Keratinocyte (primary cell): Measurements from ENCODE around the gene C11orf58. TPM values are rescaled to one million over a fixed set of nuclear protein-coding genes. Genes with fewer than 3 reads are reported as not detected.

Experiments used
- DNase-seq: peaks from one replicate; pipeline ENCODE4 v3.0.0-alpha.2; 2011; ENCODE audit warnings: low read depth, missing footprints, low spot score
- FAIRE-seq: peaks from 2 replicates; lab custom pipeline; 2011; peaks lifted over from hg19 to GRCh38; lab: Jason Lieb, UNC
- H2AFZ ChIP-seq: 2 replicates; pipeline ENCODE4 v1.6.0; 2012; ENCODE audit warnings: low read length, control low read depth, inconsistent platforms; ENCODE audit not compliant: control insufficient read depth
- H3K27ac ChIP-seq: 2 replicates; pipeline ENCODE4 v1.5.1; 2011; ENCODE audit warnings: low read length; ENCODE audit not compliant: control insufficient read depth, insufficient read depth
- H3K27me3 ChIP-seq: 3 replicates; pipeline ENCODE4 v1.6.0; 2011; ENCODE audit warnings: low read length; ENCODE audit not compliant: control insufficient read depth, insufficient read depth; ENCODE audit errors: extremely low read depth
- H3K36me3 ChIP-seq, 2 experiments: 2 replicates in 1 of 2; 3 replicates in 1 of 2; pipeline ENCODE4 v1.5.1; 2011; ENCODE audit warnings: low read length in 2 of 2, mild to moderate bottlenecking in 1 of 2; ENCODE audit not compliant: control insufficient read depth in 2 of 2, insufficient read depth in 2 of 2; ENCODE audit errors: extremely low read depth in 1 of 2
- H3K4me1 ChIP-seq: 3 replicates; pipeline ENCODE4 v1.5.1; 2011; ENCODE audit warnings: low read length; ENCODE audit not compliant: control insufficient read depth, insufficient read depth; ENCODE audit errors: extremely low read depth
- H3K4me2 ChIP-seq: 3 replicates; pipeline ENCODE4 v1.6.0; 2011; ENCODE audit warnings: low read depth, low read length; ENCODE audit not compliant: control insufficient read depth, insufficient read depth; ENCODE audit errors: extremely low read depth
- H3K4me3 ChIP-seq, 3 experiments: fragments of 200-600 bp in 1 of 3; sonication (generic) in 1 of 3; 2 replicates in 2 of 3; 3 replicates in 1 of 3; pipeline ENCODE4 v1.5.1; 2011 to 2016; ENCODE audit warnings: low read length in 3 of 3, mild to moderate bottlenecking in 3 of 3, control low read depth in 2 of 3, inconsistent platforms in 1 of 3, low read depth in 1 of 3, mixed read lengths in 1 of 3, mixed run types in 1 of 3, moderate library complexity in 1 of 3; ENCODE audit not compliant: control insufficient read depth in 2 of 3, insufficient read depth in 2 of 3; ENCODE audit errors: extremely low read depth in 1 of 3
- H3K79me2 ChIP-seq: 2 replicates; pipeline ENCODE4 v1.6.0; 2012; ENCODE audit warnings: low read length; ENCODE audit not compliant: control insufficient read depth, insufficient read depth
- H3K9ac ChIP-seq: 3 replicates; pipeline ENCODE4 v1.6.0; 2011; ENCODE audit warnings: low read length; ENCODE audit not compliant: control insufficient read depth, insufficient read depth; ENCODE audit errors: extremely low read depth
- H3K9me1 ChIP-seq: 3 replicates; pipeline ENCODE4 v1.6.0; 2011; ENCODE audit warnings: low read length; ENCODE audit not compliant: control insufficient read depth, insufficient read depth; ENCODE audit errors: extremely low read depth
- H3K9me3 ChIP-seq: 2 replicates; pipeline ENCODE4 v1.5.1; 2012; ENCODE audit warnings: low read depth, low read length; ENCODE audit not compliant: control insufficient read depth
- H4K20me1 ChIP-seq: 3 replicates; pipeline ENCODE4 v1.6.0; 2011; ENCODE audit warnings: low read length; ENCODE audit not compliant: control insufficient read depth, insufficient read depth; ENCODE audit errors: extremely low read depth
- CTCF ChIP-seq, 3 experiments: IDR thresholded peaks in 1 of 3; conservative IDR thresholded peaks in 1 of 3; optimal IDR thresholded peaks in 1 of 3; 2 replicates in 2 of 3; 3 replicates in 1 of 3; pipeline versions ENCODE3 to v1.5.1; 2011; ENCODE audit warnings: low read length in 3 of 3, mild to moderate bottlenecking in 3 of 3, moderate library complexity in 2 of 3, control low read depth in 1 of 3, inconsistent platforms in 1 of 3; ENCODE audit not compliant: insufficient read depth in 2 of 3; ENCODE audit errors: extremely low read depth in 1 of 3
- EZH2 ChIP-seq: IDR thresholded peaks from one replicate; pipeline ENCODE4 v1.6.1; 2012; ENCODE audit warnings: inconsistent platforms, mild to moderate bottlenecking, low read length, moderate library complexity
- dilution Hi-C: fragments of 300-500 bp; cut with MboI; formaldehyde crosslinking; loops from one replicate; pipeline ENCODE4 v1.7.0; 2020; ENCODE audit warnings: low sequenced_read_pairs; ENCODE audit not compliant: extremely low pct_ligation_motif_present
- polyA minus RNA-seq, 3 experiments: library from RNA; depleted of rRNA, polyadenylated mRNA; stranded (reverse); fragments of >200 nt; gene quantifications; 1 replicate in 1 of 3; 2 replicates in 1 of 3; 3 replicates in 1 of 3; pipeline ENCODE4 v1.2.3, GENCODE V29; 2011
- polyA plus RNA-seq, 5 experiments: library from polyadenylated mRNA; depleted of rRNA in 3 of 5; stranded (reverse) in 3 of 5; stranded (forward) in 1 of 5; unstranded in 1 of 5; fragments of >200 nt; gene quantifications; 1 replicate in 1 of 5; 2 replicates in 3 of 5; 3 replicates in 1 of 5; pipeline versions ENCODE4 v1.2.1 to v1.2.3, GENCODE V29; 2011 to 2012; ENCODE audit warnings: missing spikeins in 2 of 5, low read depth in 1 of 5, low replicate concordance in 1 of 5

C11orf58 gene
- polyA plus RNA-seq (96.5 to 166 TPM (median 135 TPM) in 3 replicates), polyA minus RNA-seq (16.6 to 60.4 TPM (median 29.0 TPM) in 3 replicates)
- polyA plus RNA-seq (2011; ENCODE audit: low read depth) = 359 TPM
- polyA plus RNA-seq (2011; cell fraction: cytosol; rRNA removed) = 90.9 and 97.6 TPM in 2 replicates
- polyA plus RNA-seq (2011; cell fraction: nucleus; rRNA removed) = 52.0 and 112 TPM in 2 replicates
- 170 and 188 TPM in 2 replicates for polyA plus RNA-seq (2012; ENCODE audit: low replicate concordance)
- 123 TPM for polyA minus RNA-seq (2011; cell fraction: cytosol; rRNA and poly(A)+ RNA removed)
- polyA minus RNA-seq (2011; cell fraction: nucleus; rRNA and poly(A)+ RNA removed) = 22.5 and 39.7 TPM in 2 replicates

GRCh38 chr11:16738193-16738946, at the start of gene C11orf58:
TSS of gene C11orf58 (plus strand) at chr11:16738647. CDS start at chr11:16738779, 132 bp downstream.
- Histone ChIP-seq H3K27ac (peak within 1 kb of the TSS; percentile 99), H3K9ac (peak within 1 kb of the TSS; percentile 98), H4K20me1 (peaks cover 4% of the 10 kb centered on the region), H3K27me3 (no peaks in the 10 kb centered on the region), H3K9me3 (no peaks in the 10 kb centered on the region), H3K36me3 (peaks cover 2 to 3% of the 10 kb centered on the region in 2 experiments), H3K79me2 (peaks cover 49% of the 10 kb centered on the region), H3K4me2 (peak within 1 kb of the TSS; percentile 97), H2AFZ (peak within 1 kb of the TSS; percentile 99), H3K4me1 (peaks cover 10% of the 10 kb centered on the region), H3K9me1 (no peaks in the 10 kb centered on the region), H3K4me3 (peak within 1 kb of the TSS; percentile 75 to 100 (median 93))
- FAIRE-seq (peak; percentile 72), DNase-seq (peak; percentile 79)
- TF ChIP-seq EZH2 (no peak), CTCF (optimal IDR thresholded peaks at IDR 0.05 in 1 of 3, IDR thresholded peaks at IDR 0.05 in 1 of 3, conservative IDR thresholded peaks at IDR 0.05 in 1 of 3; ENCODE audit: extremely low read depth in 1 of 3, insufficient read depth in 2 of 3, low read length in 3 of 3) (no peak)
- dilution Hi-C loops = no loop called here

GRCh38 chr11:16690086-16690485, 48.4 kb upstream of the C11orf58 start:
- FAIRE-seq = no peak
- H3K9ac ChIP-seq = no peak overlapping the region
- H3K4me2 ChIP-seq = no peak overlapping the region

More at GRCh38 chr11:16690086-16690485, 48.4 kb upstream of the C11orf58 start:
- no peaks in the 10 kb centered on the region for H3K9me3 ChIP-seq
- DNase-seq = no peak
- H4K20me1 ChIP-seq = no peaks in the 10 kb centered on the region
- no peak overlapping the region for H3K4me3 ChIP-seq
- H3K36me3 ChIP-seq = no peaks in the 10 kb centered on the region
- no peaks in the 10 kb centered on the region for H3K9me1 ChIP-seq
- TF ChIP-seq CTCF (optimal IDR thresholded peaks at IDR 0.05 in 1 of 3, IDR thresholded peaks at IDR 0.05 in 1 of 3, conservative IDR thresholded peaks at IDR 0.05 in 1 of 3; ENCODE audit: extremely low read depth in 1 of 3, insufficient read depth in 2 of 3, low read length in 3 of 3) = no peak
- TF ChIP-seq EZH2 = no peak
- H3K27ac ChIP-seq = no peak overlapping the region
- dilution Hi-C loops = no loop called here
- no peaks in the 10 kb centered on the region for H3K27me3 ChIP-seq
- H3K4me1 ChIP-seq = no peaks in the 10 kb centered on the region
- no peak overlapping the region for H2AFZ ChIP-seq
- H3K79me2 ChIP-seq = no peaks in the 10 kb centered on the region
